Neural progenitor cell (in vitro differentiated cells): ENCODE measurements around the gene PPP1R15B. TPM values are rescaled to one million over a fixed set of nuclear protein-coding genes. Genes with fewer than 3 reads are reported as not detected.

ENCODE experiments used
- DNase-seq: peaks from one replicate; pipeline ENCODE4 v3.0.0-alpha.2; 2016; ENCODE audit warnings: low spot score
- H2AFZ ChIP-seq: fragments of 200-600 bp; sonication (generic); replicated peaks from 2 replicates; pipeline ENCODE4 v1.6.1; 2016; ENCODE audit warnings: antibody characterized with exemption
- H3F3A ChIP-seq: fragments of 200-600 bp; sonication (generic); 2 replicates; pipeline ENCODE4 v1.6.1; 2016; ENCODE audit warnings: antibody characterized with exemption, low read depth
- H3K27ac ChIP-seq: fragments of 200-600 bp; sonication (generic); 2 replicates; pipeline ENCODE4 v1.5.1; 2016; ENCODE audit warnings: mild to moderate bottlenecking
- H3K27me3 ChIP-seq: fragments of 200-600 bp; sonication (generic); 2 replicates; pipeline ENCODE4 v1.6.1; 2016; ENCODE audit warnings: mild to moderate bottlenecking, moderate library complexity
- H3K36me3 ChIP-seq: fragments of 200-600 bp; sonication (generic); 2 replicates; pipeline ENCODE4 v1.5.1; 2016
- H3K4me1 ChIP-seq: fragments of 200-600 bp; sonication (generic); 2 replicates; pipeline ENCODE4 v1.6.1; 2016; ENCODE audit warnings: mixed run types
- H3K4me2 ChIP-seq: fragments of 200-600 bp; sonication (generic); 2 replicates; pipeline ENCODE4 v1.6.1; 2016
- H3K4me3 ChIP-seq: fragments of 200-600 bp; sonication (generic); 2 replicates; pipeline ENCODE4 v1.5.1; 2016
- H3K79me2 ChIP-seq: fragments of 200-600 bp; sonication (generic); 2 replicates; pipeline ENCODE4 v1.6.1; 2016; ENCODE audit warnings: low read depth
- H3K9ac ChIP-seq: fragments of 200-600 bp; sonication (generic); 2 replicates; pipeline ENCODE4 v1.6.1; 2016
- H3K9me3 ChIP-seq: fragments of 200-600 bp; sonication (generic); 2 replicates; pipeline ENCODE4 v1.5.1; 2016; ENCODE audit warnings: low read depth
- H4K20me1 ChIP-seq: fragments of 200-600 bp; sonication (generic); 2 replicates; pipeline ENCODE4 v1.6.1; 2016; ENCODE audit warnings: low read depth
- H3K27ac Mint-ChIP-seq: 3 replicates; pipeline ENCODE4 v1.8.0; 2021; ENCODE audit warnings: mixed read lengths
- H3K27me3 Mint-ChIP-seq: 2 replicates; pipeline ENCODE4 v1.8.0; 2022; ENCODE audit warnings: low read depth, mild to moderate bottlenecking, inconsistent platforms, moderate library complexity, mixed read lengths; ENCODE audit not compliant: insufficient read depth
- H3K36me3 Mint-ChIP-seq: 3 replicates; pipeline ENCODE4 v1.8.0; 2021; ENCODE audit warnings: mixed read lengths
- H3K4me1 Mint-ChIP-seq: 3 replicates; pipeline ENCODE4 v1.8.0; 2021; ENCODE audit warnings: mixed read lengths
- H3K4me3 Mint-ChIP-seq: 3 replicates; pipeline ENCODE4 v1.8.0; 2021; ENCODE audit warnings: mild to moderate bottlenecking, moderate library complexity, mixed read lengths
- H3K9me3 Mint-ChIP-seq: 3 replicates; pipeline ENCODE4 v1.8.0; 2020; ENCODE audit warnings: mixed read lengths
- CTCF ChIP-seq: fragments of 200-600 bp; sonication (generic); IDR thresholded peaks from 2 replicates; pipeline ENCODE4 v1.5.1; 2017; ENCODE audit warnings: antibody characterized with exemption, mild to moderate bottlenecking
- EZH2 ChIP-seq: fragments of 200-600 bp; sonication (generic); IDR thresholded peaks from 2 replicates; pipeline ENCODE4 v1.6.1; 2017; ENCODE audit warnings: antibody characterized with exemption, mild to moderate bottlenecking, moderate library complexity
- EZH2phosphoT487 ChIP-seq: fragments of 200-600 bp; sonication (generic); IDR thresholded peaks from 2 replicates; pipeline ENCODE4 v1.6.1; 2017; ENCODE audit warnings: antibody characterized with exemption
- total RNA-seq: library from RNA; depleted of rRNA; stranded (reverse); fragments of >200 nt; gene quantifications from 2 replicates; pipeline ENCODE4 v1.2.3, GENCODE V29; 2015; ENCODE audit warnings: low replicate concordance

Gene PPP1R15B
- total RNA-seq, 1 donor from 2014 or later: 32.7 TPM

- Histone ChIP-seq H3F3A (peaks cover 27% of the 10 kb centered on the region), H3K36me3 (no peaks in the 10 kb centered on the region), H3K27ac (no peak overlapping the region), H3K27me3 (peaks cover 31% of the 10 kb centered on the region), H4K20me1 (no peaks in the 10 kb centered on the region), H3K4me3 (no peak overlapping the region), H3K4me1 (peaks cover 31% of the 10 kb centered on the region), H3K9ac (no peak overlapping the region), H3K4me2 (peak overlapping the region; percentile 72), H3K9me3 (no peaks in the 10 kb centered on the region), H2AFZ (no peak overlapping the region), H3K79me2 (no peaks in the 10 kb centered on the region)
- Mint-ChIP-seq H3K36me3 (no peaks in the 10 kb centered on the region), H3K4me3 (peak overlapping the region; percentile 21), H3K9me3 (no peaks in the 10 kb centered on the region), H3K4me1 (peaks cover 61% of the 10 kb centered on the region), H3K27ac (no peak overlapping the region), H3K27me3 (peaks cover 5% of the 10 kb centered on the region)
- TF ChIP-seq CTCF: no peak
- TF ChIP-seq EZH2phosphoT487: no peak
- TF ChIP-seq EZH2: no peak
- no peak for DNase-seq
Measured at GRCh38 chr1:204360314-204360713, 51.3 kb downstream of the PPP1R15B start.

- DNase-seq: peak; percentile 71
- H3K9me3 ChIP-seq: no peaks in the 10 kb centered on the region
- peak within 1 kb of the TSS; percentile 38 for H3K4me3 ChIP-seq
- Mint-ChIP-seq H3K36me3 (no peaks in the 10 kb centered on the region), H3K4me3 (peak within 1 kb of the TSS; percentile 81), H3K9me3 (no peaks in the 10 kb centered on the region), H3K27me3 (peaks cover 5% of the 10 kb centered on the region), H3K27ac (peak within 1 kb of the TSS; percentile 81), H3K4me1 (peaks cover 62% of the 10 kb centered on the region)
- TF ChIP-seq CTCF (peak; percentile 41), EZH2 (no peak)
- H3K4me2 ChIP-seq: peak within 1 kb of the TSS; percentile 72
- H4K20me1 ChIP-seq: no peaks in the 10 kb centered on the region
- peaks cover 31% of the 10 kb centered on the region for H3K4me1 ChIP-seq
- peaks cover 27% of the 10 kb centered on the region for H3F3A ChIP-seq
- H3K9ac ChIP-seq: no peak within 1 kb of the TSS
- peaks cover 24% of the 10 kb centered on the region for H3K27me3 ChIP-seq
- H3K36me3 ChIP-seq: no peaks in the 10 kb centered on the region
- H3K79me2 ChIP-seq: no peaks in the 10 kb centered on the region
- H2AFZ ChIP-seq: peak within 1 kb of the TSS; percentile 35
- H3K27ac ChIP-seq: no peak within 1 kb of the TSS
Measured at GRCh38 chr1:204359474-204360255, 52.0 kb downstream of the PPP1R15B start, which contains the start of gene PLEKHA6. Gene PLEKHA6 (minus strand): TSS chr1:204359929. CDS start chr1:204273727, 86,202 bp downstream.

- no peaks in the 10 kb centered on the region for H4K20me1 ChIP-seq
- H3K4me2 ChIP-seq: peak overlapping the region; percentile 72
- H2AFZ ChIP-seq: peak overlapping the region; percentile 35
- DNase-seq: peak; percentile 47
- no peak overlapping the region for H3K27ac ChIP-seq
- Mint-ChIP-seq H3K9me3 (no peaks in the 10 kb centered on the region), H3K4me3 (peak overlapping the region; percentile 81), H3K27me3 (peaks cover 5% of the 10 kb centered on the region), H3K27ac (peak overlapping the region; percentile 81), H3K4me1 (peaks cover 67% of the 10 kb centered on the region), H3K36me3 (no peaks in the 10 kb centered on the region)
- H3F3A ChIP-seq: peaks cover 27% of the 10 kb centered on the region
- no peaks in the 10 kb centered on the region for H3K36me3 ChIP-seq
- no peak overlapping the region for H3K9ac ChIP-seq
- peak overlapping the region; percentile 38 for H3K4me3 ChIP-seq
- H3K27me3 ChIP-seq: peaks cover 19% of the 10 kb centered on the region
- H3K4me1 ChIP-seq: peaks cover 31% of the 10 kb centered on the region
- TF ChIP-seq EZH2phosphoT487 (no peak), CTCF (no peak), EZH2 (no peak)
- H3K9me3 ChIP-seq: no peaks in the 10 kb centered on the region
- H3K79me2 ChIP-seq: no peaks in the 10 kb centered on the region
Measured at GRCh38 chr1:204359131-204359473, 52.5 kb downstream of the PPP1R15B start.
